ENCODE results near the gene HSD17B1. TPM values are rescaled to one million over a fixed set of nuclear protein-coding genes. Genes with fewer than 3 reads are reported as not detected.

HSD17B1 gene
- total RNA-seq, 1 experiment from 2014 or later = 1.3 TPM

DNA sequence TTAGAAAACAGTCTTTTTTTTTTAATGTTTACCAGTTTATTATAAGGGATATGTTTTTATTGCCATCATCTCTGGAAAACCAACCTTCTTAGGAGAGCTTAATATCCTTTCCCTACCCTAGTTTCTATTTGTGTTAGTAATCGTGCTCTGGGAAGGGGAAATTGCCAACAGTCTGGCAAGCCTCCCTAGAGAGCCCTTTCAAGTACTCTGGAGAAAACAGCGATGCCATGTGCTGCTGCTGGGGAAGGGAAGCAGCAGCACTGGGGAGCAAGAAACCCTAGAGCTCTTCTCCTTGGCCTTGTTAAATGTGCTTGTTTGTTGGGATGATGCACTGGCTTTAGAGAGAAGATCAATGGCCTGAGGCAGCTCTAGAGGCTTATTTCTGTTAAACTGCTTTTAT, 46.2 kb downstream of the HSD17B1 start:
- Histone ChIP-seq H3K79me2 (ENCODE audit: low read depth) (peaks cover 27% of the 10 kb centered on the region), H3K27me3 (ENCODE audit: insufficient read depth, low read depth) (no peaks in the 10 kb centered on the region), H2AFZ (no peak overlapping the region), H3K4me1 (replicated peaks; ENCODE audit: insufficient read depth) (no peaks in the 10 kb centered on the region), H3F3A (ENCODE audit: insufficient read depth, low read depth) (peaks cover 3% of the 10 kb centered on the region; the same call in 1 of the 2 replicates), H3K4me3 (no peak overlapping the region), H4K20me1 (ENCODE audit: insufficient read depth) (peaks cover 14% of the 10 kb centered on the region), H3K27ac (no peak overlapping the region), H3K9me2 (ENCODE audit: insufficient read depth) (no peaks in the 10 kb centered on the region), H3K36me3 (ENCODE audit: low read depth) (peaks cover 5% of the 10 kb centered on the region; the same call in 1 of the 2 replicates), H3K4me2 (no peak overlapping the region), H3K9me3 (ENCODE audit: insufficient read depth, low read depth) (no peaks in the 10 kb centered on the region)
- POLR2A ChIA-PET (ENCODE audit: unreplicated experiment) = interaction anchor here (0.7 kb wide), 1 partner anchor 62 kb away, joined by 7 read pairs; no protein-coding TSS in a partner anchor
- intact Hi-C loops (cut with micrococcal nuclease; ENCODE audit: unreplicated experiment) = no loop called here
- DNase-seq = no peak
- CTCF ChIA-PET = interaction anchor here (0.6 kb wide), 1 partner anchor 29 kb away, joined by 3 read pairs; no protein-coding TSS in a partner anchor
- no TSS peak for BruUV-seq (replicated peaks)
- TF ChIP-seq, protein P1, sequence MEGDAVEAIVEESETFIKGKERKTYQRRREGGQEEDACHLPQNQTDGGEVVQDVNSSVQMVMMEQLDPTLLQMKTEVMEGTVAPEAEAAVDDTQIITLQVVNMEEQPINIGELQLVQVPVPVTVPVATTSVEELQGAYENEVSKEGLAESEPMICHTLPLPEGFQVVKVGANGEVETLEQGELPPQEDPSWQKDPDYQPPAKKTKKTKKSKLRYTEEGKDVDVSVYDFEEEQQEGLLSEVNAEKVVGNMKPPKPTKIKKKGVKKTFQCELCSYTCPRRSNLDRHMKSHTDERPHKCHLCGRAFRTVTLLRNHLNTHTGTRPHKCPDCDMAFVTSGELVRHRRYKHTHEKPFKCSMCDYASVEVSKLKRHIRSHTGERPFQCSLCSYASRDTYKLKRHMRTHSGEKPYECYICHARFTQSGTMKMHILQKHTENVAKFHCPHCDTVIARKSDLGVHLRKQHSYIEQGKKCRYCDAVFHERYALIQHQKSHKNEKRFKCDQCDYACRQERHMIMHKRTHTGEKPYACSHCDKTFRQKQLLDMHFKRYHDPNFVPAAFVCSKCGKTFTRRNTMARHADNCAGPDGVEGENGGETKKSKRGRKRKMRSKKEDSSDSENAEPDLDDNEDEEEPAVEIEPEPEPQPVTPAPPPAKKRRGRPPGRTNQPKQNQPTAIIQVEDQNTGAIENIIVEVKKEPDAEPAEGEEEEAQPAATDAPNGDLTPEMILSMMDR (conservative IDR thresholded peaks at IDR 0.05) = no peak

DNA sequence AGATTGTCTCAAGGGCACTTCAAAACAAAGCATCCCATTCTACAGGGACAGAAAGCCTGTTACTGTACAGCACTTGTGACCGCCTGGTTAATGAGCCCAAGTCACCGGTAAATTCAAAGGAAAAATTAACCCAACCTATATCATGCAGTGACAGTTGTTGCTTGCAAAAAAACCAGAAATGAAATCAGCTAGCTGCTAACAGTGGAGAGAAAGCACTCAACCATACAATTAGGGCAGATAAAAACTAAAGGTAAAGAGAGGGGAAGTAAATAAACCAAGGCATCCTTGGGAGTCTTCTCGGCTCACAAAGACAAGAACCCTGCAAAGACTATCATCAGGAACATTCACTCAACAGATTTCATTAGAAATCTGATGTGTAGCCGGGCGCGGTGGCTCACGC, 50.6 kb downstream of the HSD17B1 start:
- no peaks in the 10 kb centered on the region for H3K9me3 ChIP-seq (ENCODE audit: insufficient read depth, low read depth)
- no peak overlapping the region for H3K4me2 ChIP-seq
- DNase-seq = no peak
- TF ChIP-seq EZH2 (IDR thresholded peaks at IDR 0.05; ENCODE audit: low read depth) = no peak
- TF ChIP-seq, protein P1 (conservative IDR thresholded peaks at IDR 0.05) = no peak
- peaks cover 71% of the 10 kb centered on the region for H3K79me2 ChIP-seq (ENCODE audit: low read depth)
- no peaks in the 10 kb centered on the region for H3K27me3 ChIP-seq (ENCODE audit: insufficient read depth, low read depth)
- peaks cover 18% of the 10 kb centered on the region for H4K20me1 ChIP-seq (ENCODE audit: insufficient read depth)
- H3K27ac ChIP-seq = no peak overlapping the region
- ChIA-PET CTCF (no interaction called here), POLR2A (ENCODE audit: unreplicated experiment) (no interaction called here)
- BruUV-seq (replicated peaks) = no TSS peak
- H3K4me3 ChIP-seq = no peak overlapping the region
- no peaks in the 10 kb centered on the region for H3K9me2 ChIP-seq (ENCODE audit: insufficient read depth)
- no peak overlapping the region for H2AFZ ChIP-seq
- H3K36me3 ChIP-seq (ENCODE audit: low read depth) = peaks cover 5% of the 10 kb centered on the region; the same call in 1 of the 2 replicates
- peaks cover 6% of the 10 kb centered on the region; the same call in 1 of the 2 replicates for H3F3A ChIP-seq (ENCODE audit: insufficient read depth, low read depth)
- intact Hi-C loops (cut with micrococcal nuclease; ENCODE audit: unreplicated experiment) = no loop called here
- H3K4me1 ChIP-seq (replicated peaks; ENCODE audit: insufficient read depth) = peaks cover 13% of the 10 kb centered on the region

Small RNA genes within 50 kb of the gene (microRNA-seq; reads per million reads assigned to microRNA genes)
- 4.0 reads per million for gene MIR5010 (ENCODE audit: borderline number of aligned reads, borderline replicate concordance)

Other genes with a start within 250 kb of the HSD17B1 start
- 65.2 and 74.6 TPM in 2 replicates for gene STAT3, start 164.5 kb upstream of the HSD17B1 start, total RNA-seq (2021)
- 154 and 170 TPM in 2 replicates for gene CAVIN1, start 129.7 kb upstream of the HSD17B1 start, total RNA-seq (2021)
- gene ATP6V0A1, start 94.0 kb upstream of the HSD17B1 start, total RNA-seq (2021) = 39.4 and 55.1 TPM in 2 replicates
- 18.2 and 20.6 TPM in 2 replicates for gene NAGLU, start 16.7 kb upstream of the HSD17B1 start, total RNA-seq (2021)
- 133 and 152 TPM in 2 replicates for gene COASY, start 9.2 kb downstream of the HSD17B1 start, total RNA-seq (2021)
- 20.0 and 26.0 TPM in 2 replicates for gene MLX, start 14.2 kb downstream of the HSD17B1 start, total RNA-seq (2021)
- 10.2 and 13.4 TPM in 2 replicates for gene PSMC3IP, start 24.8 kb downstream of the HSD17B1 start, total RNA-seq (2021)
- 57.0 and 61.7 TPM in 2 replicates for gene RETREG3, start 56.5 kb downstream of the HSD17B1 start, total RNA-seq (2021)
- 79.1 and 85.6 TPM in 2 replicates for gene TUBG1, start 56.8 kb downstream of the HSD17B1 start, total RNA-seq (2021)
- 25.5 and 28.3 TPM in 2 replicates for gene TUBG2, start 106.4 kb downstream of the HSD17B1 start, total RNA-seq (2021)
- 22.5 and 32.2 TPM in 2 replicates for gene PLEKHH3, start 124.1 kb downstream of the HSD17B1 start, total RNA-seq (2021)
- 0.25 TPM in 1 of 2 replicates, not detected in the other for gene CCR10, start 128.9 kb downstream of the HSD17B1 start, total RNA-seq (2021)
- gene CNTNAP1, start 129.6 kb downstream of the HSD17B1 start, total RNA-seq (2021) = 1.4 and 1.8 TPM in 2 replicates
- 22.8 and 24.8 TPM in 2 replicates for gene EZH1, start 192.1 kb downstream of the HSD17B1 start, total RNA-seq (2021)
- 1.1 TPM in 1 of 2 replicates, not detected in the other for gene RAMP2, start 208.3 kb downstream of the HSD17B1 start, total RNA-seq (2021)
- gene VPS25, start 220.5 kb downstream of the HSD17B1 start, total RNA-seq (2021) = 38.7 and 48.4 TPM in 2 replicates
- gene WNK4, start 227.7 kb downstream of the HSD17B1 start, total RNA-seq (2021) = 8.3 and 11.9 TPM in 2 replicates
- 49.3 and 49.9 TPM in 2 replicates for gene COA3, start 245.8 kb downstream of the HSD17B1 start, total RNA-seq (2021)
- gene CNTD1, start 245.9 kb downstream of the HSD17B1 start, total RNA-seq (2021) = not detected in 2 replicates